ENCODE measurements around the gene MEGF8.

Gene MEGF8

DNA sequence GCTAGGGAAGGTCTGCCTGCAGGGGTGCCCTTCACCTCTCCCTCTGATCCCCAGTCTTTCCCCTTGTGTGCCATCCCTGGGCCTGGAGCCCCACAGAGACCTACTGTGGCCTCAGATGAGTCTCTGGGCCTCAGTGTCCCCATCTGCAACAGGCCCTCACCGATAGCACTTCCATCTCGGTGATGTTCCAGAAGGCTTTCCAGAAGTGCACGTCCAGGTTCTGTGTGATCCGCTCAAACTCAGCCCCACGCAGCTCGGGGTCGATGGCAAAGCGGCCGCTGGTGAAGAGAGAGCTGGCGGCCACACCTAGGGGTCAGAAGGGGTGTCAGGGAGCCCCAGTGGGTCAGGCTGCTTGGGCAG is 82.4 kb downstream of the MEGF8 start:
- DNase-seq (ENCODE audit: low read depth in 1 of 2, low spot score in 1 of 2) = no peak
- TF ChIP-seq POLR2AphosphoS5 (IDR thresholded peaks at IDR 0.05; ENCODE audit: low read depth) (no peak), GABPA (IDR thresholded peaks at IDR 0.05; ENCODE audit: low read depth) (no peak), SPI1 (IDR thresholded peaks at IDR 0.05; ENCODE audit: borderline replicate concordance, low read depth) (no peak)
- TF ChIP-seq, protein P1, sequence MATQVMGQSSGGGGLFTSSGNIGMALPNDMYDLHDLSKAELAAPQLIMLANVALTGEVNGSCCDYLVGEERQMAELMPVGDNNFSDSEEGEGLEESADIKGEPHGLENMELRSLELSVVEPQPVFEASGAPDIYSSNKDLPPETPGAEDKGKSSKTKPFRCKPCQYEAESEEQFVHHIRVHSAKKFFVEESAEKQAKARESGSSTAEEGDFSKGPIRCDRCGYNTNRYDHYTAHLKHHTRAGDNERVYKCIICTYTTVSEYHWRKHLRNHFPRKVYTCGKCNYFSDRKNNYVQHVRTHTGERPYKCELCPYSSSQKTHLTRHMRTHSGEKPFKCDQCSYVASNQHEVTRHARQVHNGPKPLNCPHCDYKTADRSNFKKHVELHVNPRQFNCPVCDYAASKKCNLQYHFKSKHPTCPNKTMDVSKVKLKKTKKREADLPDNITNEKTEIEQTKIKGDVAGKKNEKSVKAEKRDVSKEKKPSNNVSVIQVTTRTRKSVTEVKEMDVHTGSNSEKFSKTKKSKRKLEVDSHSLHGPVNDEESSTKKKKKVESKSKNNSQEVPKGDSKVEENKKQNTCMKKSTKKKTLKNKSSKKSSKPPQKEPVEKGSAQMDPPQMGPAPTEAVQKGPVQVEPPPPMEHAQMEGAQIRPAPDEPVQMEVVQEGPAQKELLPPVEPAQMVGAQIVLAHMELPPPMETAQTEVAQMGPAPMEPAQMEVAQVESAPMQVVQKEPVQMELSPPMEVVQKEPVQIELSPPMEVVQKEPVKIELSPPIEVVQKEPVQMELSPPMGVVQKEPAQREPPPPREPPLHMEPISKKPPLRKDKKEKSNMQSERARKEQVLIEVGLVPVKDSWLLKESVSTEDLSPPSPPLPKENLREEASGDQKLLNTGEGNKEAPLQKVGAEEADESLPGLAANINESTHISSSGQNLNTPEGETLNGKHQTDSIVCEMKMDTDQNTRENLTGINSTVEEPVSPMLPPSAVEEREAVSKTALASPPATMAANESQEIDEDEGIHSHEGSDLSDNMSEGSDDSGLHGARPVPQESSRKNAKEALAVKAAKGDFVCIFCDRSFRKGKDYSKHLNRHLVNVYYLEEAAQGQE (IDR thresholded peaks at IDR 0.05; ENCODE audit: insufficient replicate concordance, low read depth) = no peak
- TF ChIP-seq, protein P2, sequence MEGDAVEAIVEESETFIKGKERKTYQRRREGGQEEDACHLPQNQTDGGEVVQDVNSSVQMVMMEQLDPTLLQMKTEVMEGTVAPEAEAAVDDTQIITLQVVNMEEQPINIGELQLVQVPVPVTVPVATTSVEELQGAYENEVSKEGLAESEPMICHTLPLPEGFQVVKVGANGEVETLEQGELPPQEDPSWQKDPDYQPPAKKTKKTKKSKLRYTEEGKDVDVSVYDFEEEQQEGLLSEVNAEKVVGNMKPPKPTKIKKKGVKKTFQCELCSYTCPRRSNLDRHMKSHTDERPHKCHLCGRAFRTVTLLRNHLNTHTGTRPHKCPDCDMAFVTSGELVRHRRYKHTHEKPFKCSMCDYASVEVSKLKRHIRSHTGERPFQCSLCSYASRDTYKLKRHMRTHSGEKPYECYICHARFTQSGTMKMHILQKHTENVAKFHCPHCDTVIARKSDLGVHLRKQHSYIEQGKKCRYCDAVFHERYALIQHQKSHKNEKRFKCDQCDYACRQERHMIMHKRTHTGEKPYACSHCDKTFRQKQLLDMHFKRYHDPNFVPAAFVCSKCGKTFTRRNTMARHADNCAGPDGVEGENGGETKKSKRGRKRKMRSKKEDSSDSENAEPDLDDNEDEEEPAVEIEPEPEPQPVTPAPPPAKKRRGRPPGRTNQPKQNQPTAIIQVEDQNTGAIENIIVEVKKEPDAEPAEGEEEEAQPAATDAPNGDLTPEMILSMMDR (IDR thresholded peaks at IDR 0.05; ENCODE audit: insufficient read depth, low read length) = no peak
- Histone ChIP-seq H3K4me3 (replicated peaks; ENCODE audit: insufficient read depth, low read length) (no peak overlapping the region), H3K27ac (replicated peaks) (no peak overlapping the region), H3K27me3 (ENCODE audit: insufficient read depth, poor library complexity, severe bottlenecking) (no peaks in the 10 kb centered on the region)

DNA sequence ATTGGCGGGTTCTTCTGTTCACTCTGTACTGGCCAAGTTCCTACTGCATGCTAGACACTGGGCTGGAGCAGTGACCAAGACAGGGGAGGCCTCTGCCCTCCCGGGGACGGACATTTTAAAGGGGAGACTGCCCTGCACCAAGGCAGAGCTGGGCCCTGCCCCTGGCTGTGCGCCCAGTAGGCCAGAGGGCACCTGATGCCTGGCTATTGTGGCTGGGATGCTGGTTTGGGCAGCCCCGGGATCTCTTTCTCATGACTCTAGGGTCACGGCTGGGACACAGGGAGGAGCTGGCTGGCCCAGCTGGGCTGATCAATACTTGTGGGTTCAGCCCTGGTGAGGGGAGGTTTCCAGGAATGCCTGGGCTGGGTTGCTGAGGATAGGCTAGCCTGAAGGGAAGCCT is 84.0 kb downstream of the MEGF8 start:
- H3K27ac ChIP-seq (replicated peaks) = no peak overlapping the region
- H3K27me3 ChIP-seq (ENCODE audit: insufficient read depth, poor library complexity, severe bottlenecking) = no peaks in the 10 kb centered on the region
- no peak for TF ChIP-seq GABPA (IDR thresholded peaks at IDR 0.05; ENCODE audit: low read depth)
- TF ChIP-seq, protein P2 (IDR thresholded peaks at IDR 0.05; ENCODE audit: insufficient read depth, low read length) = no peak
- no peak for TF ChIP-seq SPI1 (IDR thresholded peaks at IDR 0.05; ENCODE audit: borderline replicate concordance, low read depth)
- no peak for TF ChIP-seq POLR2AphosphoS5 (IDR thresholded peaks at IDR 0.05; ENCODE audit: low read depth)
- TF ChIP-seq, protein P1 (IDR thresholded peaks at IDR 0.05; ENCODE audit: insufficient replicate concordance, low read depth) = no peak
- DNase-seq (ENCODE audit: low read depth in 1 of 2, low spot score in 1 of 2) = no peak
- H3K4me3 ChIP-seq (replicated peaks; ENCODE audit: insufficient read depth, low read length) = no peak overlapping the region

DNA sequence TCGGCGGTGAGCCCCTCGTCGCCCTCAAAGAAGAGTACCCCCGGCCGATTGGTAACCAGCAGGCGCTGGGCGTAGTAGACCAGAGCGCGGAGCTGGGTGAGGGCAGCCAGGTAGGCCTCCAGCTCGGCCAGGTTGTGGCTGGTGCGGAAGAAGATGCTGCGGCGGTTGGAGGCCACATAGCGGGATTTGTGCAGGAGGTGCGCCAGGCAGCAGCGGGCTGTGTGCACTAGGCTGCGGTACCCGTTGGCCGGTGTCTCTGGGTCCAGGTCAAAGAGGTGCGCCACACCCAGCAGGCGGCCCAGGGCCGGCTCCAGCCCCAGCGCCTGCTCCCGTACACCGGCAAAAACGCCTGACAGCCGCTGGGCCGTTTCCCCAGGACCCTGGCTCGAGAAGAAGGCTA is 84.9 kb downstream of the MEGF8 start:
- H3K4me3 ChIP-seq (replicated peaks; ENCODE audit: insufficient read depth, low read length) = no peak overlapping the region
- TF ChIP-seq, protein P2 (IDR thresholded peaks at IDR 0.05; ENCODE audit: insufficient read depth, low read length) = no peak
- TF ChIP-seq POLR2AphosphoS5 (IDR thresholded peaks at IDR 0.05; ENCODE audit: low read depth) = no peak
- no peak for DNase-seq (ENCODE audit: low read depth in 1 of 2, low spot score in 1 of 2)
- H3K27ac ChIP-seq (replicated peaks) = no peak overlapping the region
- H3K27me3 ChIP-seq (ENCODE audit: insufficient read depth, poor library complexity, severe bottlenecking) = no peaks in the 10 kb centered on the region

DNA sequence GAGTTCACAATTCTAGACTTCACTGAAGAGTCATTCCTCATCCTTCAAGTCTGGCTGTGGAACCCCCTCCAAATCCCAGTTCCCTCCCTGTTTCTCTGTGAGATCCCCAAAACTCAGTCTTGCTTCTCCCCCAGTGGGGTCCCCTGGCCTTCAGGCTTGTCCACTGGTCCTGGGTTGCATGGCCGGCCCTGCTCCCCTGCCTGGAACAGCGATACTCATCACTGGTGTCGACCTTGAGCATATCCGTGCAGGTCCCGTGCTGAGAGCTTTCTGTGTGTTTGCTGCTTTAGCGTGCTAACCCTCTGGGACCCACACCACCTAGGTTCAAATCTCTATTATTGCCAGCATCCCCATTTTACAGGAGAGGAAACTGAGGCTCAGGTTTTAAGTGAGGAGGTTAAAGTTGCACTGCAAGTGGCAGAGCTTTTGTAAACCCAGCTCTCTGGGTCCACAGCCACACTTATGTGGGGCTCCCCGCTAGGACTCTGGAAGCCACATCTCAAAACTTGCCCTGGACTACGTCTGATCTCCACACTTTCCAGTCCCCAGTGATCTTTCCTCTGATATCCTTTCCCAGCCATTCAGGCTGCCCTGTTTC is 86.2 kb downstream of the MEGF8 start:
- TF ChIP-seq, protein P2 (IDR thresholded peaks at IDR 0.05; ENCODE audit: insufficient read depth, low read length) = no peak
- TF ChIP-seq POLR2AphosphoS5 (IDR thresholded peaks at IDR 0.05; ENCODE audit: low read depth) (no peak), SPI1 (IDR thresholded peaks at IDR 0.05; ENCODE audit: borderline replicate concordance, low read depth) (no peak), GABPA (IDR thresholded peaks at IDR 0.05; ENCODE audit: low read depth) (no peak)
- TF ChIP-seq, protein P1 (IDR thresholded peaks at IDR 0.05; ENCODE audit: insufficient replicate concordance, low read depth) = no peak
- DNase-seq (ENCODE audit: low read depth in 1 of 2, low spot score in 1 of 2) = no peak
- H3K27me3 ChIP-seq (ENCODE audit: insufficient read depth, poor library complexity, severe bottlenecking) = no peaks in the 10 kb centered on the region
- no peak overlapping the region for H3K4me3 ChIP-seq (replicated peaks; ENCODE audit: insufficient read depth, low read length)
- H3K27ac ChIP-seq (replicated peaks) = no peak overlapping the region

Measured in HL-60 (cell line).